Measurements from ENCODE around the gene ARHGEF26.
"Not testable (repeated sequence)": the region's sequence is repeated elsewhere in the genome, so short reads cannot be mapped to it uniquely, and the experiment has no call there.

The ARHGEF26 gene, protein sequence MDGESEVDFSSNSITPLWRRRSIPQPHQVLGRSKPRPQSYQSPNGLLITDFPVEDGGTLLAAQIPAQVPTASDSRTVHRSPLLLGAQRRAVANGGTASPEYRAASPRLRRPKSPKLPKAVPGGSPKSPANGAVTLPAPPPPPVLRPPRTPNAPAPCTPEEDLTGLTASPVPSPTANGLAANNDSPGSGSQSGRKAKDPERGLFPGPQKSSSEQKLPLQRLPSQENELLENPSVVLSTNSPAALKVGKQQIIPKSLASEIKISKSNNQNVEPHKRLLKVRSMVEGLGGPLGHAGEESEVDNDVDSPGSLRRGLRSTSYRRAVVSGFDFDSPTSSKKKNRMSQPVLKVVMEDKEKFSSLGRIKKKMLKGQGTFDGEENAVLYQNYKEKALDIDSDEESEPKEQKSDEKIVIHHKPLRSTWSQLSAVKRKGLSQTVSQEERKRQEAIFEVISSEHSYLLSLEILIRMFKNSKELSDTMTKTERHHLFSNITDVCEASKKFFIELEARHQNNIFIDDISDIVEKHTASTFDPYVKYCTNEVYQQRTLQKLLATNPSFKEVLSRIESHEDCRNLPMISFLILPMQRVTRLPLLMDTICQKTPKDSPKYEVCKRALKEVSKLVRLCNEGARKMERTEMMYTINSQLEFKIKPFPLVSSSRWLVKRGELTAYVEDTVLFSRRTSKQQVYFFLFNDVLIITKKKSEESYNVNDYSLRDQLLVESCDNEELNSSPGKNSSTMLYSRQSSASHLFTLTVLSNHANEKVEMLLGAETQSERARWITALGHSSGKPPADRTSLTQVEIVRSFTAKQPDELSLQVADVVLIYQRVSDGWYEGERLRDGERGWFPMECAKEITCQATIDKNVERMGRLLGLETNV

DNA sequence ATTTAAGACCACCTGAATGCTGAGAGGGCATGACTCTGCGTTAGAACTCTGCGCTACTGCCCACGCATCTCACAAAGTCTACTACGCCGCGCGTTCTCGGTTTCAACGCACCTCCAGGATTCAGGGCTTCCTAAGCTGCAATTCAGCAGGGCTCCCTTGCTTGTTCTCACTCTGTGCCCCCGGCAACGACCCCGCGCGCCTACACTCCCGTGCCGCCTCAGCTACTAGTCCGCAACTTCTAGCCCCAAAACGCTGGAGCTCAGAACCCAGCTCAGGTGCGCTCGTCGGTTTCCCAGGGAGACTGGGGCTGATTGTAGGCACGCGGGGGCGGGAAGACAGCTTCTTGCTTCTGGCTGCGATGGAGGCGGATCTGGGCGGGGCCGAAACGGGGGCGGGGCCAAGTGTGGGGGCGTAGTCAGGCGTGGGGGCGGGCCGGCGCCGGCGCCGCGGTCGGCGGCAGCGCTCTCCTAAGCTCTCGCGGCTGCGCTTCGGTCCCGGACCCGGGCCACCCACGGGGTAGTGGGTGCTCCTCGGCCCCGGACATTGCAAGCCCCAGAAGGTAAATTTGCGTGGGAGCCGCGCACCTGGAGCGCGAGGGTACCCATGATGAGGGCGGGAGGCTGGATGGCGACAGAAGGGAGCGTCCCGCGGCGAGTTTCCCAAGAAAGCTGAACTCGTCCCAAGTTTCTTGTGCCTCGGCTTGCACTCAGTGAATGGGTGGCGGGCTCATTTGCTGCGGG lies at the start of gene ARHGEF26:
ARHGEF26 (plus strand) TSS at position 430 of the 740 bp plus-strand sequence. CDS start 603 bp downstream, outside the sequence.
- DNase-seq (ENCODE audit: low read depth in 2 of 2), result peak; percentile 21 to 32

DNA sequence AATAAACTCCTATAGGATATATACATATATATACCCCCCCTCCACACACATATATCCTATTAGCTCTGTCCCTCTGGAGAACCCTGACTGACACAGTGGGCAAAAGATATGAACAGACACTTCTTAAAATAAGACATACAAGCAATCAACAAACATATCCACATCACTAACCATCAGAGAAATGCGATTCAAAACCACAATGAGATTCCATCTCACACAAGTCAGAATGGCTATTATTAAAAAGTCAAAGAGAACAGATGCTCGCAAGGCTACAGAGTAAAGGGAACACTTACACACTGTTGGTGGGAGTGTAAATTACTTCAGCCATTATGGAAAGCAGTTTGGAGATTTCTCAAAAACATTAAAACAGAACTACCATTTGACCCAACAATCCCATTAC lies 46.2 kb upstream of the ARHGEF26 start:
- no peak for DNase-seq (ENCODE audit: low read depth in 2 of 2)

DNA sequence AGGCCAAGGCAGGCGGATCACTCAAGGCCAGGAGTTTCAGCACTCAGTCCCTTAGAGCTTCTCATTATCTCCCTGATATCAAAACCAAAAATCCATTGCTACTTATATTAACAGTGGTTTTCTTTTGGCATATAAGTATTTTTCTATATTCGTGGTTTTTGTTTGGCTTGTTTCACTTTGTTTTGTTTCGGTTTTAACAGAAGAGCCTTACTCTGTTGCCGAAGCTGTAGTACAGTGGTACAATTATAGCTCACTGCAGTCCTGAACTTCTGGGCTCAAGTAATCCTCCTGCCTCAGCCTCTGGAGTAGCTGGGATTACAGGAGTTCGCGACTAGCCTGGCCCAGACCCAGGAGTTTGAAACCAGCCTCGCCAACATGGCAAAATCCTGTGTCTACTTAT lies 42.5 kb upstream of the ARHGEF26 start:
- DNase-seq (ENCODE audit: low read depth in 2 of 2), result no peak

DNA sequence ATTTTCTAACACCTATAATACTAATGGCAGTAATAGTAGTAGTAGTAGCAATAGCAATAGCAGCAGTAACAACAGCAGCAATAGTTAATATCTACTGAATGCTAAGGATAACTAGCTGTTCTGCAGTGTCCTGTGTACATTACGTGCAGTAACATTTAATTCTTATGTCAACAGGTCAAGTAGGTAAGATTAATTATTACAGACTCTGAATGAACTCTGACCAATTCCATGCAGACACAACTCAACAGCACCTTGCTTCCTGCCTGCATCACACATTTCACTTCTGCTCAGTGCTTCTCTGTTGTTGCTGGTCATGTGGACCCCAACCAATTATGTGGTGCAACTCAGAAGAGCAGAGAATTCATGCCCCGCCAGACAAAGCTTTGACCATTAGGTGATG lies 39.9 kb upstream of the ARHGEF26 start:
- DNase-seq (ENCODE audit: low read depth in 2 of 2), result no peak

DNA sequence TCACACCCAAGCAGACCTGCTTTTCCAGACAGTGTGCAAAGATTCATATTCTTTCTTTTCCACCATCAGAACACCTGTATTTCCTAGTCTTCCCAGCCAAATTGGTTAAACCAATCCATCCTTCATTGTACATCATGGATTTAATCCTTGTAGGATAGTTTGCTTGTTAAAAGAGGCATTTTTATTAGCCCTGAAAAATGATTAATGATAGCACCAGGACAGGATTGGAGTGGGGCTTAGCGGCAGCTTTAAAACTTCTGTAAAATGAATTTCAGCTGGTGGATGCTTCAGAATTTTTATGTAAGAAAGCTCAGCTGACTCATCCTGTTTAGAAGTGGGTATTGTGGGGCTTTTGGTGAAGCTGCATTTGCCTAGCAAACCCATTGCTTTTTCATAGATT lies 36.1 kb upstream of the ARHGEF26 start:
- DNase-seq (ENCODE audit: low read depth in 2 of 2), result no peak

DNA sequence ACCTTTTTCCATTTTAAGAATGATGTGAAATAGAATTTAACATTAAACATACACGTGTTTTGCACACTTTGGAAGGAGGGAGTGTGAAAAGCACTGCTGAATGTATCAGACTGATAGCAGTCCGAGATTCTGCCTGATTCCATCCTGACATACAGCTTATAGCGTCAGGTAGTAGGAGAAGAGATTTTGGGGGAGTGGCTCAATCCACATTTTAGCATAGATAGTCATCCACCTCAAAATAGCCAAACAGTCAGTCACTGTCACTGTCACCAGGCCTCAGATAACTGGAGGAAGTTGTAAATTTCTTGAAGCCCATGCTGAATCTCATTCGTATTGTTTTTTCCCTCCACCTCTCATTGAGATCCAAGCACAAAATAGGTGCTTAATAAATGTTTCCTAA lies 35.4 kb upstream of the ARHGEF26 start:
- no peak for DNase-seq (ENCODE audit: low read depth in 2 of 2)

DNA sequence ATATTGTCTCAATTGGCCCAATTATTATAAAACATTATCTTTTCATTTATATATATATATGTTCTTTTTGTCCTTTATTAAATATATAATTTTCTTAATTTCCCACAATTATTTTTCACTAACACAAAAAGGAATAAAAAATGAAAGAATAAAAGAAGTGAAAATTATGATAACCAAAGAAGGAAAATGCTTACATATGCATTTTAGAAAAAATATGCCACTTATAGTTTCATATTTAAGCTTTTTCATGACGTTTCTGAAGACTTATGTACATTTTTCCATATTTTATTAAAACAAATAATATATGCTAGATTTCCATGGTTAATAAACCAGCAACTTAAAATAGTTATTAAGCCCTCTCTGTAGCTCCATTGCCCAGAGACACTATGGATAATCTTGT lies 34.9 kb upstream of the ARHGEF26 start:
- DNase-seq (ENCODE audit: low read depth in 2 of 2), result no peak

DNA sequence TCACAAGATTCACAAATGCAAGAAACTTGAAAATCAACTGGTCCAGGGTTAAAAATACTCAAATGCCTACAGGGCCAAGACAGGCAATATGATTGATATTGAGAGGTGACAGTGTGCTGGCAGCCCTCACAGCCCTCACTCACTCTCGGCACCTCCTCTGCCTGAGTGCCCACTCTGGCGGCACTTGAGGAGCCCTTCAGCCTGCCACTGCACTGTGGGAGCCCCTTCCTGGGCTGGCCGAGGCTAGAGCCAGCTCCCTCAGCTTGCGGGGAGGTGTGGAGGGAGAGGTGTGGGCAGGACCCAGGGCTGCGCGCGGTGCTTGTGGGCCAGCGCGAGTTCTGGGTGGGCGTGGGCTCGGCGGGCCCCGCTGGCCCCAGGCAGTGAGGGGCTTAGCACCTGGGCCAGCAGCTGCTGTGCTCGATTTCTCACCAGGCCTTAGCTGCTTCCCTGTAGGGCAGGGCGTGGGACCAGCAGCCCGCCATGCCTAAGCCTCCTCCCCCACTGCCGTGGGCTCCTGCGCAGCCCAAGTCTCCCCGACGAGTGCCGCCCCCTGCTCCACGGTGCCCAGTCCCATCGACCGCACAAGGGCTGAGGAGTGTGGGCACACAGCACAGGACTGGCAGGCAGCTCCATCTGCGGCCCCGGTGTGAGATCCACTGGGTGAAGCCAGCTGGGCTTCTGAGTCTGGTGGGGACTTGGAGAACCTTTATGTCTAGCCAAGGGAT lies 33.3 kb upstream of the ARHGEF26 start:
- DNase-seq (ENCODE audit: low read depth in 2 of 2), result not testable (repeated sequence)

DNA sequence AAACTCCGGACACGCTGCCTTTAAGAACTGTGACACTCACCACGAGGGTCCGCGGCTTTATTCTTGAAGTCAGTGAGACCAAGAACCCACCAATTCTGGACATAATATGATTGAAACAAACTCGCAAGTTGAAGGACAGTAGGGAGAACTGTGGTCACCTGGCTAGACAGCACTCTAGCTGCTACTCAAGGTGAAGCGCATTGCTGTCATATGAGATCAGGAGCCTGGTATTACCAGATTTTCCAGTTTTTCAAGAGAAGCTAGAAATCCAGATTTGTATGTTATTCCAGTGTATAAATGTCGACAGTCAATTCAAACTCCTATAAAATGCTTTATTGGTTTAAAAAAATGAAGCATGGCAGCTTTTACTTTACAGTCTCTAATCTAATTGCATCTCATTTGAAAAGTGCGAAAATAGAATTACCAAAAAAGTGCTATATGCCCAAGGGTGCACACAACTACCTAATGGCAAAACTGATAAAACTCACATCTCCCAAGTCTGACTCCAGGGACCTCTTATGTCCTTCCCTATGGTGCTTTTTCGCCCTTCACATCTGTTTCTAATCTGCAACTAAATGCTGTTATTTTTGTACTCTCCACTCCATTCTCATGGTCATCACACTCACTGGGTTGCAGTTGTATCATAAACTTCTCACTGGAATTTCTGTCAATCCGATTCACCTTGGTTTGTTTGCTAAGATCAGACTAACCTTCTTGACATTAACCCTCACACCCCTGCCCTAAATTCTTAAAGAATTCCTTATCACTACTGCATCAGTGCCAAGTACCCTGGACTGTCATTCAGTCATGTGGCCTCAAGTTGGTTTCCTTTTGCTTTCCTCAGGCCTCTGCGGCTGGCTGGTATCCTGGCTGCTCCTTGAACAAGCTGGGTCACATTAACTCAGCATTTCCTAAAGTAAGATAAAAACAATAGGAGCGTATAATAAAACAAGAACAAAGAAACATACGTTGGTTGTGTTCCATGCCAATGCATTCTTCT lies 31.5 kb upstream of the ARHGEF26 start:
- DNase-seq (ENCODE audit: low read depth in 2 of 2), result no peak

DNA sequence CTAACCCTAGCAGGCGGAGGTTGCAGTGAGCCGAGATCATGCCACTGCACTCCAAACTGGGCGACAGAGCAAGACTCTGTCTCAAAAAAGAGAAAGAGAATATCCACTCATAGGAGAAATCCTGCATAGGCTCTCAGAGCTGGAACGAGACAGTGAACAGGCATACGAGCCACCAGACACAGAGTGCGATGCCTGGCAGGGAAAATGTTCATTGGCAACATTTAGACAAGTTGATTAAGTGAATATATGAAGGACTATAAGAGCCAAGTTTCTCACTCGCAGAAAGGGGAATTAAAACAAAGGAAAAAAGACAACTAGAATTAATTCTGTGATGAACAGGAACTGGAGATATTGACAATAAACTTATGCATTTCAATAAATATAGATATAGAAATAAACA lies 27.1 kb upstream of the ARHGEF26 start:
- no peak for DNase-seq (ENCODE audit: low read depth in 2 of 2)

DNA sequence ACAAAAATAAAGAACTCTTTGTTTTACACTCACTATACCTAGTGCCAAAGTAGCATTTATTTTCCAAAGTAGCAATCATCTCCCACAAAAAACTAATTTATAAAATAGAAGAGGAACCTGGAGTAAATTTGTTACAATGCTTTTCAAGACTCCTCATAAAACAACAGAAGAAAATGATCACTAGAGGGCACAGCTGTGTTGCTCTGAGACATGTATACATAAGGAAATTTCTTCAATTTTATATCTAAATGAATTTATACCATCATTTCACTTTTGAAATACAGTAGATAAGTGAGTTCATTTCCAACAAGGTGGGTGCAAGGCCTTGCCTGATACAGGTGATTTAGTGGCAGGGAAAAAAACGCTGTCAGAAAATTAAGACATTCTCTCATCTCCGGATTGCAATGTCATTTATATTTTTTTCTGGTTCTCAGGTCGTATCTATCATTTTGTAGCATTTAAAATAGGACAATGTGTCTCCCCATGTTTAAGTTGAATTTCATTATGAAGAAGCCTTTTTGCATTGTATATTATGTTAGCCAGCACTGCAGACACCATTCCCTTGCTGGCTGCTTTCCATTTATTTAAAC lies 25.3 kb upstream of the ARHGEF26 start:
- no peak for DNase-seq (ENCODE audit: low read depth in 2 of 2)

DNA sequence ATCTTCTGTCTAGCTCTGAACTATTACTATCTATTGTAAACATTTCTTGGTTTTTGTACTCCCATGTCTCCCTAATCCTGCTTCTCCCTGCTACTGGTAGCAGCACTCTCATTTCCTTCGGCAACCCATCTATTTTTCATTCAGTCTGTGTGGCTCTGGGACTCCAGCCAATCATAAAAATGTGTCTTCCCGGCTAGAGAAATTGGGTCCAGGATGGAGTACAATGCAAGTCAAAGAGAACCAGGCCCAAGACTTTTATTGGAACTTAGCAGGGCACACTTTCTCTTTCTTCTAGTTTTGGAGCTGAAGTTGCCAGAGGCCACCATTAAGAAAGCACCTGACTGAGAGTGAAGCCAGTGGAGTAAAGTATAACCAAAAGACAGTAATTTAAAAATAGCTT lies 22.8 kb upstream of the ARHGEF26 start:
- no peak for DNase-seq (ENCODE audit: low read depth in 2 of 2)

DNA sequence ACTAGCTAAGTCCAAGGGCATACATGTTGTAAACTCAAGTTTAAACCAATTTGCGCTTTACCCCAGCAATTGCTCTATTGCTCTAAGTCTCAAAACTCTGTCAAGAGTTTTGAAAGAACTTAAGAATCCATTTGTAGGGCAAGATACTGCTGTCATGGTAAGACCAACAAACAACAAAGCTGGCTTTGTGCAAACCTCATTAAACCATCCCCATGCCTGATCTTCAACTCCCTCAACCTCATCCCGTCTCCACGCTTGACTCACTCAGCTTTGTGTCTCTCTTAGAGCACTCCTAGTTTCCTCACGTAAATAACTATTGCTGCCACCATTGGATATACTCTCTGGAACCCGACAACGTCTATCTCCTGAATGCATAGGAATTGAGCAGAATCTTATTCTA lies 20.6 kb upstream of the ARHGEF26 start:
- DNase-seq (ENCODE audit: low read depth in 2 of 2), result no peak

DNA sequence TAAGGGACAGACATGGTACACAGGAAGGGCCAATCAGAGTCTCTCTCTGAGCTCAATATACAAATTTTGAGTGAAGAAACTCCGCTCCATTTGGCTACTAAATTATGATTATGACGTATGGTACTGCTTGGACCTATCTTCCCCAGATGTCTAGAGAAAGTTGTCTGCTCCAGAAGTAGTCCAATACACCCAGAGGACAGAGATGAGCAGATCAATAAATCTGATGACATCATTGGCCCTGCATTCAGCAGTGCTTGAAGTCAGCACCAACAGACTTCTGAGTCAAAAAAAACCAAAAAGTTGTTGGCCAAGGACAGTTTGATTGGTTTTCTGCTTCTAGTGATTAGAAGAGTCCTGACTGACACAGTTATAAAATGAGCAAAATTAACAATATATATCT lies 19.9 kb upstream of the ARHGEF26 start:
- no peak for DNase-seq (ENCODE audit: low read depth in 2 of 2)

DNA sequence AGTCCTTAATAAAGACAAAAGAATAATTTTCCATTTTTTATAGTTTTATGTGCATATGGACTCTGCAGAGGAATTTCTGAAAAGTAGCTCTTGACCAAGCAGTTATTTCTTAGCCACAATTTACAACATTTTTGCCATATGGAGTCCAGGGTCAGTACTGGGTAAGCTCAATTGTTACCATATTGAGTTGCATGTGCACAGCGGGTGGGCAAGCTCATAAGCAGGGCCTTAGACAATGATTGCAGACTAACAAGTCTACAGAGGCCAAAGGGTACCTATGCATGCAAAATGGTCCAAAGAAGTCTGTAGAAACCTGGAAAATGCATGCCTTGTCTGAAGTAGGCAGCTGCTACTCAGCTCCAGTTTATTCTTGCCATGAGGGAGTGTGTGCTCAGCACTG lies 19.0 kb upstream of the ARHGEF26 start:
- no peak for DNase-seq (ENCODE audit: low read depth in 2 of 2)

DNA sequence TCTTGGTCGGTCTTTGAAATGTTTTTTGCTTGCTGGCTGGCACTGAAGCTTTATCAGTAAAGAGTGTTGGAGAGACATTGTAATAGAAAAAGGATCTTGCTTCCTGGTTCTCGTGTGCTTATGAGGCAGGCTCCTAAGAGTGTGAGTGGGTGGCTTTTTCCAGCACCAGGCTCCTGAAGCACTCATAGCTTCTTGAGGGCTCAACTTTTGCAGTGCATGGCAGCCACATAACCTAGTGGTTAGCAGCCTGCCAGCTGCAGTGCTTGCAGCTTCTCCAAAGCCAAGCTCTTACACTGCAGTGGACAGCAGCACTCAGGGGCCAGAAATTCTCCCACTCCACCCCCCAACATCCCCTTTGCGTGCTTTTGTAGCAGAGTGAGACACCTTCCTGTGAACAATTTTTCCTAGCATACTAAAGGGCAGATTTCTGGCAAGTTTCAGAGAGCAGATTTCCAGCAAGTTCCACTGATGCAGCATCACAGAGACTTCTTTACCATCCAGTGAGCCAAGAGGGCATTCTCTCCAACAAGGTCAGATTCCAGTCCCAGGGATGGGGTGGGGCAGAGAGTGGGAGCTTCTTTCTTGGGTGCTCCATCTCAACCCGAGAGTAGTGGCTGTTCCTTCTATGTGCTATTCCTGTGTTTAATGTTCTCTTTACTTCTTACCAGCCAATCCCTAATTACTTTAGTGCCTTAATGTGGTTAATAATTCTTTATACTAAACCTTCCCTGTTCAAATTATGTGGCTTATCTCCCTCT lies 15.8 kb upstream of the ARHGEF26 start:
- DNase-seq (ENCODE audit: low read depth in 2 of 2), result no peak

DNA sequence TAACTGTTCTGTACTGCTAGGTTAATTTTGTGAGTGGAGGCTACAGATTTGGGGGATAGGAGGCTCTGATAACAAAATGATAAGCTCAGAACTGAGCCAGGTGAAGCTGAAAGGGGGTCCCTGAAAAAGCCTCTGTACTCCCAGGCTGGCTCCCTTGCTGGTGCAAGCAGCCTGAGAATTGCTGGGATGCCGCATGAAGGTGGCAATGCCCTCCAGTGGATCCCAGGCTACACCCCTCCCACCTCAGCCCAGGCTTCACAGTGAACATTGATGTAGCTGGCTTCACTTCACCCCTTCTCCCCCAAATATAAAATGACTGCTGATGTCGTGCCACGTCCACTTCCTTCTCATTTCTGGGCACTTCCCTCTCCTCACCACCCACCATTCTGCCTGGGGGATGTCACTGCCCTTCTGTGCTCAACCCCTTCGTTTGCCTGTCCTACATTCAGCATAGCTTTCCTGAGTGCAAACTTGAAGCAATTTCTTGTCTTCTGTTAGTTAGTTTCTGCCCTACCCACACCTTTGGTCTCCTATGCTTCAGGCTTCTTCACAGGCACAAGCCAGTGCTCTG lies 9.7 kb upstream of the ARHGEF26 start:
- DNase-seq (ENCODE audit: low read depth in 2 of 2), result no peak

DNA sequence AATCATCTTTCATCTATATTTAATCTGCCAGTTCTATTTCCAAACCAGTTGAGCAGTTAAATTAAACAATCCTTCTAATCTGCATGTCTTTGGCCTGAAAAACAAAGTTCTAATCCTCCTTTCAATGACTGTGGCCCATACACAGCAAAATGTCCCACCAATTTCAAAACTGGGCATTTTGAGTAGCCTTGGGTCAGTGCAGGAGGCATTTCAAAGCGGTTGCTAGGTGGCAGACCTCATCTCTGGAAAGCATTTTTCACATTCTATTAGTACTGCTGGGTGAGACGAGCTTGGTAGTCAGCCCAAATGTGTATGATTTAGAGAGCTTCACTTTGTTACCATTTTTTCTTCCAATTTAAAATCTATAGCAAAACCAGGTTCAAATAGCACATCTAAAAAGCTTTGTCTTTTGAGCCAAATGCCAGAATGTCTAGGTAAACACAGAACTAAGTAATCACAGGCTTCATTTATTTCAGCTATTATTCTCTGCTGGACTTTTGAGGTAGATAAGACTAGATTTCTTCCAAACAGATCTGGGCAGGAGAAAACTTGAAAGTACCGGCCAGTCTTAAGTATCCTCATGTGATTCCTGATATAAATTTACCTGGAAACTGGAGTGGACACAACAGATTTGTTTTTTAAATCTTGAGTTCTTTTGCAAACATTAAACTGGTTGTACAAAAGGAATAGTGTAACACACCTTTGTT lies 8.9 kb upstream of the ARHGEF26 start:
- no peak for DNase-seq (ENCODE audit: low read depth in 2 of 2)
